Measurements from ENCODE around the gene CD84.

CD84 gene

DNA sequence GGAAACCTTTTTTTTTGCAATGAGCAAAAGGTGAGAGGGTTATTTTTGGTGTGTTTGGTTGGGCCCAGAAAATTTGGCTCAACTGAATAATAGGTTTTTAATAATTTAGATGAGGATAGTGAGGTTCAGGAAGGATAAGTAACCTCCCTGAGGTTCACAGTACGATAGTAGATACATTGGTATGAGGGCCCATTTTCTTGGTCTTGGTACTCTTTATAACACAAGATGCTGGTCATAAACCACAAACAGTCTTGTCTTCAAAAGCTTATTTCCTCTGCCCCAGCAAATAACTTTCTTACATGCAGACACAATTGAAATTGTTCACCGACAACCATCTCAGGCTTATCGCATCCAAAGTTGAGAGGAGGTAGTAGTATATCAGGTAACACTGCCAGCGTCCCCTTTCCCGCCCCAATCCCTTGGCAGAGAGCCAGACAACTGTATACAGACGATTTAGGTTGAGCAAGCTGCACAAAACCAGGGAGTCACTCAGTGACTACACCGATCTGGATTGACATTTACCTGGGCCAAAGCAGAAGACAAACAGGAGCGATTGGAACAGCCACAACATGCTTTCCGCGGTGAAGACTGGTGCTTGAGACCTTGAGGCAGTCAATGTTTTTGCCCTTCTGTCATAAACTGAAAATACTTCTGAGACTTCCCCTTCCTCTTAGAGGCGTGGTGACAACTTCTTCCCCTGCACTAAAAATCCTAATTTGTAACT lies 56.5 kb downstream of the CD84 start, which contains the start of gene SLAMF6:
TSS of gene SLAMF6 (minus strand) at position 634 of the 724 bp plus-strand sequence. CDS start at position 571, 63 bp downstream.
- Histone ChIP-seq H2AK5ac (ENCODE audit: low read length) (no peak within 1 kb of the TSS), H2BK12ac (ENCODE audit: low read length) (no peak within 1 kb of the TSS), H3K9me3 (ENCODE audit: insufficient read depth, low read depth, low read length) (no peaks in the 10 kb centered on the region), H3K9ac (ENCODE audit: low read length) (no peak within 1 kb of the TSS), H4K8ac (ENCODE audit: low read depth, low read length) (no peak within 1 kb of the TSS), H3K18ac (ENCODE audit: low read length) (no peak within 1 kb of the TSS), H3K14ac (ENCODE audit: low read length) (no peak within 1 kb of the TSS), H3K79me2 (ENCODE audit: control insufficient read depth, insufficient read depth, low read length, poor library complexity) (no peaks in the 10 kb centered on the region), H2BK5ac (ENCODE audit: low read depth, low read length, poor library complexity) (no peak within 1 kb of the TSS), H3K4me2 (ENCODE audit: low read length) (no peak within 1 kb of the TSS), H3K4me1 (ENCODE audit: control insufficient read depth in 1 of 2, insufficient read depth in 2 of 2, low read length in 2 of 2) (no peaks in the 10 kb centered on the region), H3K79me1 (ENCODE audit: low read length) (no peaks in the 10 kb centered on the region), H2BK120ac (ENCODE audit: insufficient read depth, low read length, poor library complexity) (no peak within 1 kb of the TSS), H4K91ac (ENCODE audit: low read depth, low read length) (no peak within 1 kb of the TSS), H4K12ac (ENCODE audit: low read depth, low read length) (no peak within 1 kb of the TSS), H3K36me3 (ENCODE audit: control insufficient read depth in 1 of 2, insufficient read depth in 2 of 2, low read length in 2 of 2) (no peaks in the 10 kb centered on the region), H3K4me3 (ENCODE audit: low read depth, low read length) (no peak within 1 kb of the TSS), H3K23ac (ENCODE audit: low read length) (no peak within 1 kb of the TSS), H3K27me3 (ENCODE audit: insufficient read depth, low read length) (no peaks in the 10 kb centered on the region), H3K4ac (ENCODE audit: low read depth, low read length) (no peak within 1 kb of the TSS), H3K27ac (ENCODE audit: low read depth, low read length) (no peak within 1 kb of the TSS), H2AFZ (ENCODE audit: insufficient read depth, low read length, poor library complexity) (no peak within 1 kb of the TSS)
- no CpG with 5 or more reads among the region's 11 CpGs for WGBS (ENCODE audit: extremely low coverage, insufficient coverage, insufficient read length)
- no peak for DNase-seq

DNA sequence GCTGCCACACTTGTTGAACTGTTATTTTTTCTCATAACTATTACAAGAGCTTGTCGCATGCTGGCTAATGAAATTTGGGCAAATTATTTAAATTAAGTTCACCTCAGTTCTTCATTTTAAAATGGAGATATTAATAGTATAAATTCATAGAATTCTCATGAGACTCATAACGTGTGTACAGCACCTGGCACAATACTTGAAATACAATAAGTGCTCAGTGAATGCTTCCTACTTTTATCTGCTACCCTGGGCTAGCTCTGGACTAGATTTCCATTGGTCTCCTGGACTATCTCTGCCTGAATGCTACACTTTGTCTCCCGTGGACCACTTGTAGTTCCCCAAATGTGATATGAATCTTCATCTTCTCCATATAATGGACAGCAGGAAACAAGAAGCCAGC lies 57.2 kb downstream of the CD84 start:
- no peak overlapping the region for H3K4me2 ChIP-seq (ENCODE audit: low read length)
- H3K79me2 ChIP-seq (ENCODE audit: control insufficient read depth, insufficient read depth, low read length, poor library complexity): no peaks in the 10 kb centered on the region
- H3K4me3 ChIP-seq (ENCODE audit: low read depth, low read length): no peak overlapping the region
- no peak overlapping the region for H4K8ac ChIP-seq (ENCODE audit: low read depth, low read length)
- H3K4me1 ChIP-seq (ENCODE audit: control insufficient read depth in 1 of 2, insufficient read depth in 2 of 2, low read length in 2 of 2): no peaks in the 10 kb centered on the region
- H3K18ac ChIP-seq (ENCODE audit: low read length): no peak overlapping the region
- H3K23ac ChIP-seq (ENCODE audit: low read length): no peak overlapping the region
- no peak overlapping the region for H3K14ac ChIP-seq (ENCODE audit: low read length)
- no peaks in the 10 kb centered on the region for H3K9me3 ChIP-seq (ENCODE audit: insufficient read depth, low read depth, low read length)
- no peak overlapping the region for H2BK5ac ChIP-seq (ENCODE audit: low read depth, low read length, poor library complexity)
- DNase-seq: no peak
- H3K4ac ChIP-seq (ENCODE audit: low read depth, low read length): no peak overlapping the region
- WGBS (ENCODE audit: extremely low coverage, insufficient coverage, insufficient read length): no CpG with 5 or more reads among the region's 3 CpGs
- no peak overlapping the region for H3K27ac ChIP-seq (ENCODE audit: low read depth, low read length)
- H2BK12ac ChIP-seq (ENCODE audit: low read length): no peak overlapping the region
- H2AFZ ChIP-seq (ENCODE audit: insufficient read depth, low read length, poor library complexity): no peak overlapping the region
- no peaks in the 10 kb centered on the region for H3K27me3 ChIP-seq (ENCODE audit: insufficient read depth, low read length)
- H3K79me1 ChIP-seq (ENCODE audit: low read length): no peaks in the 10 kb centered on the region
- H2BK120ac ChIP-seq (ENCODE audit: insufficient read depth, low read length, poor library complexity): no peak overlapping the region
- no peak overlapping the region for H4K91ac ChIP-seq (ENCODE audit: low read depth, low read length)
- no peak overlapping the region for H4K12ac ChIP-seq (ENCODE audit: low read depth, low read length)
- H2AK5ac ChIP-seq (ENCODE audit: low read length): no peak overlapping the region
- H3K9ac ChIP-seq (ENCODE audit: low read length): no peak overlapping the region
- no peaks in the 10 kb centered on the region for H3K36me3 ChIP-seq (ENCODE audit: control insufficient read depth in 1 of 2, insufficient read depth in 2 of 2, low read length in 2 of 2)

DNA sequence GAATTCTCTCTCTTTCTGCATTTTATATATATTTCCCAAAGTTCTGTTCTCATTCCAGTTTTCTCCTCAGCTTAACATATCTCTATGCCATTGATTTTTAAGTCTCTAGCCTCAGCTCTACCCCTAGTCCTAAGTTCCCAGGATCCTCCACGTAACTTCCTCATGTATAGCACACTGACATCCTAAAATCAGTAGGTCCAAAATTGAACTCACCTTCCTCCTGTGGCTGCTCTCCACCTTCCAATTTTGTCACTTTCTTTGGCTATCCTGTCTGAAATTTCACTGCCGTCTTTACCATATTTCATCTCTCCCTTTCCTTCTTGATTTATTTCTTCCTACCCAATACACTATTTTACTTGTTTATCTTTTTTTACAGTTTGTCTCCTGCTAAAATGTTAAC lies 57.7 kb downstream of the CD84 start:
- WGBS (ENCODE audit: extremely low coverage, insufficient coverage, insufficient read length): no CpG with 5 or more reads among the region's 2 CpGs
- no peak overlapping the region for H3K4me3 ChIP-seq (ENCODE audit: low read depth, low read length)
- no peak overlapping the region for H4K91ac ChIP-seq (ENCODE audit: low read depth, low read length)
- H3K79me2 ChIP-seq (ENCODE audit: control insufficient read depth, insufficient read depth, low read length, poor library complexity): no peaks in the 10 kb centered on the region
- no peaks in the 10 kb centered on the region for H3K36me3 ChIP-seq (ENCODE audit: control insufficient read depth in 1 of 2, insufficient read depth in 2 of 2, low read length in 2 of 2)
- H2BK120ac ChIP-seq (ENCODE audit: insufficient read depth, low read length, poor library complexity): no peak overlapping the region
- no peaks in the 10 kb centered on the region for H3K9me3 ChIP-seq (ENCODE audit: insufficient read depth, low read depth, low read length)
- no peak overlapping the region for H2AK5ac ChIP-seq (ENCODE audit: low read length)
- H3K18ac ChIP-seq (ENCODE audit: low read length): no peak overlapping the region
- no peak overlapping the region for H2BK5ac ChIP-seq (ENCODE audit: low read depth, low read length, poor library complexity)
- H3K9ac ChIP-seq (ENCODE audit: low read length): no peak overlapping the region
- H2AFZ ChIP-seq (ENCODE audit: insufficient read depth, low read length, poor library complexity): no peak overlapping the region
- no peak overlapping the region for H2BK12ac ChIP-seq (ENCODE audit: low read length)
- H3K27ac ChIP-seq (ENCODE audit: low read depth, low read length): no peak overlapping the region
- H3K4me2 ChIP-seq (ENCODE audit: low read length): no peak overlapping the region
- H3K4ac ChIP-seq (ENCODE audit: low read depth, low read length): no peak overlapping the region
- no peaks in the 10 kb centered on the region for H3K27me3 ChIP-seq (ENCODE audit: insufficient read depth, low read length)
- no peaks in the 10 kb centered on the region for H3K79me1 ChIP-seq (ENCODE audit: low read length)
- H4K12ac ChIP-seq (ENCODE audit: low read depth, low read length): no peak overlapping the region
- H3K23ac ChIP-seq (ENCODE audit: low read length): no peak overlapping the region
- DNase-seq: no peak
- no peaks in the 10 kb centered on the region for H3K4me1 ChIP-seq (ENCODE audit: control insufficient read depth in 1 of 2, insufficient read depth in 2 of 2, low read length in 2 of 2)
- no peak overlapping the region for H4K8ac ChIP-seq (ENCODE audit: low read depth, low read length)
- no peak overlapping the region for H3K14ac ChIP-seq (ENCODE audit: low read length)

DNA sequence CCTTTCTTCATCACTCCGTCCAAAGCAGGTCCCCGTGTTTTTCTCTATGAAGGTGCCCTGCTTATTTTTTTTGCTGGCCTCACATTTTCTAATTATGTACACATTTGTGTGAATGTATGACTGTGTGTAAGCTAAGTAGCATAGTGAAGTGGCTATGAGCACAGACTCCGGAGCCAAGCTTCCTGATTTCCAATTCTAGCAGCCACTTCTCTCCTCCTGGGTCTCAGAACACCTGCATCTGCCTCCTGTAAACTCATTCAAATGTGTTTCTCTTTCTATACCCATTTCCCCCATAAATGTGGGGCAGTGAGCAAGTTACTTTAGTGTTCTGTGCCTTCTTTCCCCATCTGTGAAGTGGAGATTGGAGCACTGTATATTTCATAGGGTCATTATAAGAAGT lies 58.3 kb downstream of the CD84 start:
- Histone ChIP-seq H3K4me2 (ENCODE audit: low read length) (no peak overlapping the region), H3K9ac (ENCODE audit: low read length) (no peak overlapping the region), H3K9me3 (ENCODE audit: insufficient read depth, low read depth, low read length) (no peaks in the 10 kb centered on the region), H4K8ac (ENCODE audit: low read depth, low read length) (no peak overlapping the region), H4K12ac (ENCODE audit: low read depth, low read length) (no peak overlapping the region), H4K91ac (ENCODE audit: low read depth, low read length) (no peak overlapping the region), H3K27ac (ENCODE audit: low read depth, low read length) (no peak overlapping the region), H2BK12ac (ENCODE audit: low read length) (no peak overlapping the region), H3K18ac (ENCODE audit: low read length) (no peak overlapping the region), H3K4ac (ENCODE audit: low read depth, low read length) (no peak overlapping the region), H3K27me3 (ENCODE audit: insufficient read depth, low read length) (no peaks in the 10 kb centered on the region), H3K79me1 (ENCODE audit: low read length) (no peaks in the 10 kb centered on the region), H2AFZ (ENCODE audit: insufficient read depth, low read length, poor library complexity) (no peak overlapping the region), H2BK5ac (ENCODE audit: low read depth, low read length, poor library complexity) (no peak overlapping the region), H3K4me3 (ENCODE audit: low read depth, low read length) (no peak overlapping the region), H3K36me3 (ENCODE audit: control insufficient read depth in 1 of 2, insufficient read depth in 2 of 2, low read length in 2 of 2) (no peaks in the 10 kb centered on the region), H2AK5ac (ENCODE audit: low read length) (no peak overlapping the region), H2BK120ac (ENCODE audit: insufficient read depth, low read length, poor library complexity) (no peak overlapping the region), H3K23ac (ENCODE audit: low read length) (no peak overlapping the region), H3K4me1 (ENCODE audit: control insufficient read depth in 1 of 2, insufficient read depth in 2 of 2, low read length in 2 of 2) (no peaks in the 10 kb centered on the region), H3K79me2 (ENCODE audit: control insufficient read depth, insufficient read depth, low read length, poor library complexity) (no peaks in the 10 kb centered on the region), H3K14ac (ENCODE audit: low read length) (no peak overlapping the region)
- DNase-seq: no peak
- WGBS (ENCODE audit: extremely low coverage, insufficient coverage, insufficient read length): no CpG with 5 or more reads among the region's 3 CpGs

Measured in trophoblast cell (in vitro differentiated cells and primary cell).